NCI-H510A (cell line): ENCODE results near the gene LARP1.
"Not testable (repeated sequence)": the region's sequence is repeated elsewhere in the genome, so short reads cannot be mapped to it uniquely, and the experiment has no call there.

Experiments
- DNase-seq: peaks from one replicate; lab custom pipeline; 2025; lab: John Stamatoyannopoulos, UW

The LARP1 gene

DNA sequence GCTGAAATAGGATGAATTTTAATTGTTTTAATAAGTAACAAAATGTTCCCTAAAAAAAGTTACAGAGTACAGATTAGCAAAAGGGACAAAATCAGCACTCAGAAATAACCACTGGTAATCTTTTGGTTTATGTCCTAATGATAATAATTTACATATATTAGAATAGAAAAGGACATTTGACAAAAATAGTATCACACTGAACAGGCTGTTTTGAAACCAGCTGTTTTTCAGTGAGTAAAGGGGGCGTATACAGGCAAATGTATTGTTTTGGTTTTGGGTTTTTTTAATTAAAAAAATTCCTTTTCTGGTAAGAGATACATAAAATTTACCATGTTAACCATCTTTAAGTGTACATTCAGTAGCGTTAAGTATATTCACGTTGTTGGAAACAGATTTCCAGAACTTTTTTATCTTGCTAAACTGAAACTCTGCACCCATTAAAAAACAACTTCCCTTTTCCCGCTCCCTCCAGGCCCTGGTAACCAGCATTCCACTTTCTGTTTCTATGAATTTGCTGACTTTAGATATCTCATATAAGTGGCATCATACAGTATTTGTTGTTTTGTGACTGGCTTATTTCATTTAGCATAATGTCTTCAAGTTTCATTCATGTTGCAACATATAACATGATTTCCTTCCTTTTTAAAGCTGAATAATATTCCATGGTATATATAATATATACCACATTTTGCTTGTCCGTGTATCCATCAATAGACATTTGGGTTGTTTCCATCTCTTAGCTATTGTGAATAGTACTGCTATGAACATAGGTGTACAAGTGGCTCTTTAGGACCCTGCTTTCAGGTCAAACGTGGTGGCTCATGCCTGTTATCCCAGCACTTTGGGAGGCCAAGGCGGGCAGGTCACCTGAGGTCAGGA lies 20.6 kb upstream of the LARP1 start:
- DNase-seq: no peak

DNA sequence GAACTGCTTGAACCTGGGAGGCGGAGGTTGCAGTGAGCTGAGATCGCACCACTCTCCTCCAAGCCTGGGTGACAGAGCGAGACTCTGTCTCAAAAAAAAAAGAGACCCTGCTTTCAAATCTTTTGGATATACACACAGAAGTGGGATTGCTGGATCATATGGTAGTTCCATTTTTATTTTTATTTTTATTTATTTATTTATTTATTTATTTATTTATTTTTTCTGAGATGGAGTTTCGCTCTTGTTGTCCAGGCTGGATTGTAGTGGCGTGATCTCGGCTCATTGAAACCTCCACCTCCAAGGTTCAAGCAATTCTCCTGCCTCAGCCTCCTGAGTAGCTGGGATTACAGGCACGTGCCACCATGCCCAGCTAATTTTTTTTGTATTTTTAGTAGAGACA lies 19.8 kb upstream of the LARP1 start:
- DNase-seq: not testable (repeated sequence)

DNA sequence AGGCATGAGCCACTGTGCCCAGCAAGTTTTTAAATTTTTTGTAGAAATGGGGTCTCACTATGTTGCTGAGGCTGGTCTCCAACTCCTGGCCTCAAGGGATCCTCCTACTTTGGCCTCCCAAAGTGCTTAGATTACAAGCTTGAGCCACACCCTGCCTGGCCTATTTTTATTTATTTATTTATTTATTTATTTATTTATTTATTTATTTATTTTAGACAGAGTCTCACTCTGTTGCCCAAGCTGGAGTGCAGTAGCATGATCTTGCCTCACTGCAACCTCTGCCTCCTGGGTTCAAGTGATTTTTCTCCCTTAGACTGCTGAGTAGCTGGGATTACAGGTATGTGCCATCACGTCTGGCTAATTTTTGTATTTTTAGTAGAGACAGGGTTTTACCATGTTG lies 18.8 kb upstream of the LARP1 start:
- not testable (repeated sequence) for DNase-seq

DNA sequence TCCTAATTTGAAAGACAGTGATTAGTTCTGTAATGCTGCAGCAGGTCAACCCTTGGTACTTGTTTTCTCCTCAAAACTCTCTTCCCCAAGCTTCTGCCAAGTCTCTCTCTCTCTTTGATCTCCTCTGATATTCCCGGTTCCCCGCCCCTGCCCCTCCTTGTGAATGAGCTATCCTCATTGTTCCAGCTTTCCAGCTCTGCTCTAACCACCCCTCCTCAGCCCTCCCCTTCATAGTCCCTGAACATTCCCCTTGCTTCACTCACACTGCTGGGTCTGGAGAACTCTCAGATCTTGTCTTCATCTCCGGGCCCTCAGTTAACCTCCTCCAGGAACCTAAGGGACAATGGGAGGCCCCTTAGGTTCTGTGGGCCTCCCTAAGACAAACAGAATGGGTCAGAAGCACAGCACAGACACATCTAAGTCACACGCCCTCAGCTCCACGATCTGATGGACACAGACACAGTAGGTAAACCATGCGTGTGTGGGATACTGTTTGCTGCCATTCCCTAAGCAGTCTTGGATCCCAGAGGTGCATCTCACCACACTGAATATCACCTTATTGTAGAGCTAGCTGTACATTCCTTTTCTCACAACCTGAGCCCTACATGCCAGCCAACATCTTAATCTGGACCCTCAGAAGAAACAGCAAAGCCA lies 17.4 kb upstream of the LARP1 start:
- no peak for DNase-seq

DNA sequence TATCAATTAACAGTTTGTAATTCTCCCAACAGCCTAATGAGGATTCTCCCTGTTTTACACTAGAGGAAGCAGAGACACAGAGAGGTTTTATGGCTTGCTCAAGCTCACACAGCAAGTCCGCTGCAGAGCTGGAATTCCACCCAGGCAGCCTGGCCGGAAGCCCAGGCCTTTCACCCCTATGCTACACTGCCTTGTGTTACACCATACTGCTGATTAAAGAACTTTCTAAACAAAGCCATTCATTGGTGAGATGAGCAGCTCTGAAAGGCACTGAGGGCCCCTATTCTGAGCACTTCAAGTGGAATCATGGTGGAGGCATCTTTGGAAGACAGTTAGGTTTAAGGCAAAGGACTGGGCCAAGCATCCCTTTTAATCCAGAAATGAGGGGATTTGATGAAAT lies 14.7 kb upstream of the LARP1 start:
- no peak for DNase-seq

DNA sequence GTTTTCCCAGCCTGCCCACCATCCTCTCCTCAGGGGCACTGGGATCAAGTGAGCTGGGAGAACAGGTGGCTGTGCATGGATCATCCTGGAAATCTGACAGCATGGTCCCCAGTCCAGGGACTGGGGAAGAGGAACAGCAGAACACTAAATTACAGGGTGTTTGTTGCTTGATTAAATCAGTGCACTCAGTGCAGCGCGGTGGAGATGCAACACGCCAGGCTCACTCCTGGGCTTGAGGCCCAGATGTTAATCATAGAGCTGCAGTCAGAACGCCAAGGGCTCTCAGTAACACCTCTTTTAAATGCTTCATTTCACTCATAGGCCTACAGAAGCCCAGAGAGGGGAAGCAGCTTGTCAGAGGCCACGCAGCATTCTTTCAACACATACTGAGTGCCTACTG lies 14.2 kb upstream of the LARP1 start:
- DNase-seq: no peak

DNA sequence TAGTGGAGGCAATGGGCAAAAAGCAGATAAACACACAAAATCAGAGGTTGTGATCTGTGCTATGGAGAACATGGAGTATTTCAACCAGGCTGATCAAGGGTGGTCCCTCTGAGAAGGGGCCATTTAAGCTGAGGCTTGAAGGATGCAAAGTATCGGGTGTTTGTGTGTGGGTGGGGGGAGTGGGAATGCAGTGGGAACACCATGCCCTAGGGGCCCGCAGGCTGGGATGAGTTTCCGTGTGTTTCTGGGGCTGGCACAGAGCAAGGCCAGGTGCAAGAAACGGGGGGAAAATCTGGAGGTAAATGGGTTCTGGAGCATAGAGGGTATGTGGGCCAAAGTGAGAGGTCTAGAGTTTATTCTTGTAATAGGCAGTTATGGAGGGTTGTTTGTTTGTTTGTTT lies 13.8 kb upstream of the LARP1 start:
- DNase-seq: no peak

DNA sequence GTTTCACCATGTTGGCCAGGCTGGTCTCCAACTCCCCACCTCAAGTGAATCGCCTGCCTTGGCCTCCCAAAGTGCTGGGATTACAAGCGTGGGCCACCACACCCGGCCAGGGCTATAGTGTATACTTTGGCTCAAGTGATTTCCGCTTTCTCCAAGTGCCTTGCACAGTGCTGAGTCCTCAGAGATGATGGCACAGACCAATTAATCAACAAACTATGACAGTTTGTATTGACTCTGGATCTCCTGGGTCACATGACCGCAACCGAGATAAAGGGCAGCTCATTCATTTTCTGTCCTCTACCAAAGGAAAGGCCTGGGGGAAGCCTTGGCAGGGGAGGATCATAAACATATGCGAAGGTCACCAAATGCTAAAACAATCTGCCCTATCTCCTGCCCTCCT lies 11.4 kb upstream of the LARP1 start:
- no peak for DNase-seq

DNA sequence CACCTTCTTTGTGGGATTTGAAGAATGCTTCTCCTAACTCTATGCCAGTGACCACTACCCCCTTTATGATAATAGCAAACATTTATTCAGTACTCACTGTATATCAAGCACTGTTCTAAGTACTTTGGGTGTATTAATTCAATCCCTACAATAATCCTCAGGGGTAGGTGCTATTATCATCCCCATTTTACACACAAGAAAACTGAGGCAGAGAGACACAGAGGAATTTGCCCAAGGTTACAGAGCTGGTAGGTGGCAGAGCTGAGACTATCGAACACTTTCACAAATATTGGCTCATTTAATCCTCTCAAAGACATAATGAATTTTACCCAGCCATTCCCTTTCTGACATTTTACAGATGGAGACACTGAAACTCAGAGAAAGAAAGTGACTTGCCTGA lies 9.8 kb upstream of the LARP1 start:
- DNase-seq: no peak

DNA sequence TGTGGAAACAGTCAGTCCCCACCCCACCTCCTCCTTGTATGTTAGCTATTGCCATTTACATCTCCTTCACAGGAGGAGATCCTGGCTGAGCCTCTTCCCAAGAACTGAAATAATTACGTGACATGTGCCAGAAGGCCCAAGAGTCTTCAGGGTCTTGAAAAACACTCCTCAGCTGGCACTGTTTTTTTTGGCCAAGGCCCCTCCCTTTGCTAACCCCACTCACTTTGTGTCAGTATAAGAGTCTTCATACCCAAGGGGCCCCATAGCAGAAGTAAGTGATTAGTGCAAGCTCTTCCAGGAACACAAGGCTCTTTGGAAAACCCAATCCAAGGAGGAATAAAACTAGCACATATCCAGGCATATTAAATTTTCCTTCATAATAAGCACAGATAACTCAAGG lies 5.7 kb upstream of the LARP1 start:
- DNase-seq: no peak

DNA sequence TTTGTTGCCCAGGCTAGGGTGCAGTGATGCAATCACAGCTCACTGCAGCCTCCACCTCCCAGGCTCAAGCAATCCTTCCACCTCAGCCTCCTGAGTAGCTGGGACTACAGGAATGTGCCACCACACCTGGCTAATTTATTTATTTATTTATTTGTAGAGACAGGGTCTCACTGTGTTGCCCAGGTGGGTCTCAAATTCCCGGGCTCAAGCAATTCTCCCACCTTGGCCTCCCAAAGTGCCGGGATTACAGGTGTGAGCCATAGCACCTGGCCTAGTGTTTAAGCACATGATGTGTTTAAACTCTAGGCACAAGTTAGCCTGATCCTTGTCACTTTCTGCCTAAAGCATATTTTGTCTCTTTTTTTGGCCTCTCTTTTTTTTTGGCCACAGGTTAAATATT lies 4.5 kb upstream of the LARP1 start:
- not testable (repeated sequence) for DNase-seq

DNA sequence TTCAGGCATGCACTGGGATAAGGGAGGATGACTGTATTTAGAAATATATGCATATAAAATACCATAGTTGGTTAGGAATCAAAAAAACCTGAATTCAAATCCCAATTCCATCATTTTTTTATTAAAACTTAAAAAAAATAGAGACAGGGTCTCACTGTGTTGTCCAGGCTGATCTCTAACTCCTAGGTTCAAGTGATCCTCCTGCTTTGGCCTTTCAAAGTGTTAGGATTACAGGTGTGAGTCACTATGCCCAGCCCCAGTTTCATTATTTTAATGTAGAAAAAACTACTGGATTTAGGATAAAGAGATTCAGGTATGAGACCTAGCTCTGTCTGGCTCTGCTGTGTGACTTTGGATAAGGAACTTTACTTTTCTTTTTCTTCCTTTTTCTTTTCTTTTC lies 3.3 kb upstream of the LARP1 start:
- no peak for DNase-seq

DNA sequence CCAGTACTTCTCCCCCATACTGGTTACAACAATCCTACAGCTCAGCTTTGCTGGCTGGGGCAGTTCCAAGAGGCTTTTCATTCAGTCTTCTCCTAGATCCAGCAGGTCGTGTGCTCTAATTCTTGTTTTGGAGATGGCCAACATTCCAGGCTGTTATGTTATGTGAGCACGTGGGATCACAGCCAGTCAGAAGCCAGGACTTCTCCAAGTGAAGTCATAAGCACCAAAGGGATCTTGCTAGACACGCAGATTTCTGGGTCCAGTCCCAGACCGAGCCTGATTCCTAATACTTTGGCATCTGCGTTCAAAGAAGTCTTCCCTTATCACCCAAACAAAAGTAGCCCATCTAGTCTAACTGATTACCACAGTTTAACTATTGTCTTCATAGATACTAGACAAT lies 1.4 kb upstream of the LARP1 start:
- no peak for DNase-seq

DNA sequence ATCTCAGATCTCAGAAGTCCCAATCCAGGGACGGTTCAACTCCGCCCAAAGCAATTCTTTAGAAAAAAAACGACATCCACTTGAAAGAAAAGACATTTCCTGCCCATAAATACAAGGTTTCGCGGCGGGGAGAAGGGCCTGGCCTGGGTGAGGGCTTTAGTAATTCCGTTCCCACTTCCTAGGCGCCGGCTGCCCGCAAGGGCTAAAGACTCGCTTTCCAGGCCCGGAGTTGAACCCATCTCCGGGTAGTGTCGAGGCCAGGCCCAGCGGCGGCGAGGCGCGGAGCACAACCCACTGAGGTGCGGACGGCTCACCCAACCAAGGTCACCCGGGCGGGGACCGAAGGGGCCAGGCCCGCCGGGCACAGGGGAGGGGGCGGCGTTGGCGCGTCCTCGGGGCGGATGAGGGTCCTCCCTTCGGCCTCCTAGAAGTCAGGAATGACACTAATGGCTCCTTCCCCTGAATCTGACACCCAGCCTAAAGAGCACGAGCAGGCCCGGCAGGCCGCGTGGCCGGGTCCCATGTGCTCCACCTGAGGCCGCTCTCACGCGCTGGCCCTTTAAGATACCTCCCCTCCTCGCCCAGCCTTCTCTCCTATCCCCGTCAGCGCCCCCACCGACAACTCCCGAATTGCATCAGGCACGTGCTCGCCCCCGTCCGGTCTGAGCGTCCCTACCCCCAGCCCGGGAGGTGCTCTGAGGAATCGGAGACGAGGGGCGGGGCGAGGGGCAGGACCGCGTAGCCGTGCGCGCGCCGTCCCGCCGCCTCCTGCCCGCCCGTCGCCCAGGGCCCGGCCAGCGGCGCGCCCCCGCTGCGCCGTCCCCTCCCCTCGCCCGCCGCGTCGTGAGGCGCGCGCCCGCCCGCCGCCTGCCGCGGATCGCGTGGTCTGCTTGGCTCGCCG lies 467 bp upstream of the LARP1 start:
- peak; percentile 96 for DNase-seq

DNA sequence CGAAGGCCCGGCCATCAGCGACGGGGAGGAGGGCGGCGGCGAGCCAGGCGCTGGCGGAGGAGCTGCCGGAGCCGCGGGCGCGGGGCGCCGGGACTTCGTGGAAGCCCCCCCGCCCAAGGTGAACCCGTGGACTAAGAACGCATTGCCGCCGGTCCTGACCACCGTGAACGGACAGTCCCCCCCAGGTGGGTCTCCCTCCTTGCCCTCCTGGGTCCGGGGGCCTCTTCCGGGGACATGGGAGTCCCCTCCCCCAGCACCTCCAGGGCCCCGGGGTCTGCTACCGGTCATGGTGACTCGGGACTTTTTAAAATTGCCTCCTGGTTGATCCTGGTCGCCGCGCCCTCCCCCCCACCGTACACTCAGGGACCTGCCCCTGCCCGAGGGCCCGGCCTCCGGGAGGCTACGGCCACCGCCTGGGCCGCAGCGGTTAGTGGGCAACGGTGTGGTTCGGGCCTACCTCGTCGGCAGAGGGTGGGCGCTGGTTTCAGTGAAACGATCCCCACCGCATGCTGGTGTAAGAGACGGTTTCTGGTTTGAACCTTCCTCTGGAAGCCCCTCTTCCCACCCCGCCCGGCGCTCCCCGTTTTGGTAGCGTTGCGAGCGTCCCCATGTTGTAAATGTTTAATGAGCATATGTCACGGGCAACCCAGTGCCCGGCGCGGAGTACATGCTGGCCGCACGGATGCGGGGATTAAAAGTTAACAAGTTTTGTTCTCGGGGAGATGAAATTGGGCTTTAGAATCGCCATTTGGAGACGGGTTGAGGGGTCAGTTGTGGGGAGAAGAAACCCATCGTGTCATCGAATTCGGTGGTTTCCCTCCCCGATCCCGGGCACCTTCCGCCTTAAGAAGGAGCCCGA lies 1.1 kb downstream of the LARP1 start:
- peak; percentile 33 for DNase-seq

DNA sequence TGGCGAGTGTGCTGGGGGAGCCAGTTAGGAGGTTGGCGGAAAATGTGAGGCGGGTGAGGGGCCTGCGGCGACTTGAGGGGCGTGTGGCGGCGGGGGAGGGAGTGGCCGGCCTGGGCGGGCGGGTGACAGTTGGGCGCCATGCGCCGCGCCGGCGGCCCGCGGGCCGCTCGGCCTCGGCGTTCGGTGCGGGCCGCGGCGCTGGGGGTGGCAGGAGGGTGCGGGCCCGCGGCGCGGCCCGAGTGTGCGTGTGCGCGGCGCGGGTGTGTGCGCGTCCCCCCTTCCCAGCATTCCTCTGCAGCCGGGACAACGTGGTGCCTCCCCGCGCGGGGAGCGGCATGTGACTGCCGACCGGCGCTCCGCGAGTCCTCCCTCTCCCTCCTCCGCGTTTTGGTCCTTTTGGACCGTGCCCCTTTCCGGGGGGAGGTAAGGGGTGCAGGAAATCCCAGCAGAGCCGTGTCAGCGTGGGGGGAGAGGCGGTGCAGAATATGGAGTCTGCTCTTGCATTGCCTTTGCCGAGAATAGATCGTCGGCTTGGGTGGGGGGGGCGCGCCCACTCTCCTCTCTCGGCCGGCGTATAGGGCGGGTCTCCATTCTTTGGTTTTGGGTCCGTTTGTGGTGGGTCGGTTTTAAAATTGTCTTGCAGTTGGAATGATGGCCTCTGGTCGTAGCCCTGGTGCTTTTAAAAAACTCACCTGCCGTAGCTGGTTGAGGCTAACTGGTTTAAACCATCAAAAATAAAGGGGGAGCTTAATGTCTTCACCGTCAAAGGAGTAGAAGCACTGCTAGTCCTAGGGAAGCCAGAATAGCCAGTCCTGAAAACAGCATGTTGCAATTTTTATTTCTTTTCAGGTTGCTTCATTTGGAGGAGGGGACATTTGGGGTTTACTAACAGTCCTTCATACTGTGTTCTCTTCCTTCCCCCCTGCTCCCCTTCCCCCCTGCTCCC lies 2.0 kb downstream of the LARP1 start:
- no peak for DNase-seq

DNA sequence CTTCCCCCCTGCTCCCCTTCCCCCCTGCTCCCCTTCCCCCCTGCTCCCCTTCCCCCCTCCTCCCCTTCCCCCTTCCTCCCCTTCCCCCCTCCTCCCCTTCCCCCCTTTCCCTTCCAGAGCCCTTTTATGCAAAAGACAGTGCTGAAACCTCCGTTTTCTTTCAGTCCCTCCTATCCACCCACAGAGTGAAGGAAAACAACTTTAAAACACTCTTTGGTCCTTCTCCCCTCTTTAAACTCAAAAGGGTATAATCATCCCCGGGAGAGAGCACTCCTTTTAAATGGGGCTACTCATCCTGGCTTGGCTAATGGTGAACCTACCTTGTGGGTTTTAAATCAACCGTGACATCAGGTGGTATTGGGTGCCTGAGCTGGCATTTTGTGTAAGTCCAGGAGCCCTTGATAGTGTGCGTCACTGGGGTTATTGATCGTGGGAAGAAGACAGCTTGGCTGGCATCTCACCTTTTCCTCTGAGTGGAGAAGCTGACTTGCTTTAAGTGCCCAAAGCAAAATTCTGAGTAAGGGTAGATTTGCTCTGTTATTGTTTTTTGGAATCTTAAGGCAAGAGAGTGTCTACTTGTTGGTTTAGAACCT lies 2.7 kb downstream of the LARP1 start:
- no peak for DNase-seq

DNA sequence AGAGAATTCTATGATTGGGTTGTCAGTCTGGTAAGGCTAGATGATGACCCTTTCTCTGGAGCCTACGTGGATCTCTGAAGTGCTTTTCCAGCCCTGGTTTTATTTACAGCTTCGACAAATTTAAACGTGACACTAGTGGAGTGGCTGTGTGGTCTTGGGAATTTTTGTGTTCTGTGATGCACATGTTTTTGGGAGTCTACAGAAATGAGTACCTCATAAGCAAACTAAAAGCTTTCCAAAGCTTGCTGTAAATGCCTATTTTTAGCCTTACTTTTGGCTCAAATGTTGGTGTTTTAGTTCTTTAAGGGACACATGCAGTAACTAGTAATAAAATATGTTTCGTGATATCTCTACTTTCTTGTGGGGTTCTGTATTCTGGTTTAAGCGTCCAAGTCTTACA lies 3.3 kb downstream of the LARP1 start:
- DNase-seq: no peak

DNA sequence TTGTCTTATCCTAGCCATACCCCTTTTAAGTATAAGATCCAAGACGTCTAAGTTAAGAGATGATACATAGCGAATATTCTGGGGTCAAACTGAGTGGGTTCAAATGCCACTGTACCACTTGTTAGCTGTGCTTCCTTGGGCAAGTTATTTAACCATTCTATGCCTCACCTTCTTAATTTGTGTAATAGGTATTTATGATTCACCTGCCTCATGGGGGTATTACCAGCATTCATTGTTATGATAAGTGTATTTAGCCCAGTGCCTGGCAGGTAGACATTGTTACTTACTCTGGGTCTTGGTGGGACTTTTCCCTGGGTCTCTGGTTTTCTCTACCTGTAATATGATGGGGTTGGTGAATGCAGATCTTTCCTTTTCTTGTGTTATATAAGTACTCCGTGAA lies 3.8 kb downstream of the LARP1 start:
- no peak for DNase-seq

DNA sequence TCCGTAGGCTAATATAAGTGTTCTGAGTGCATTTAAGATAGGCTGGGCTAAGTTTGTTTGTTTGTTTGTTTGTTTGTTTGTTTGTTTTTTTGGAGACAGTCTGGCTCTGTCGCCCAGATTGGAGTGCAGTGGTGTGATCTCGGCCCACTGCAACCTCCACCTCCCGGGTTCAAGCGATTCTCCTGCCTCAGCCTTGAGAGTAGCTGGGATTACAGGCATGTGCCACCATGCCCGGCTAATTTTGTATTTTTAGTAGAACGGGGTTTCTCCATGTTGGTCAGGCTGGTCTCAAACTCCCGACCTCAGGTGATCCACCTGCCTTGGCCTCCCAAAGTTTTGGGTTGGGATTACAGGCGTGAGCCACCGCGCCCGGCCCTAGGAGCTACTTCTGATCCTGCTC lies 4.7 kb downstream of the LARP1 start:
- DNase-seq: not testable (repeated sequence)
